Uterus (tissue), 4 donors: ENCODE results near the gene PMM2. TPM values are rescaled to one million over a fixed set of nuclear protein-coding genes. Genes with fewer than 3 reads are reported as not detected.

Experiments
- DNase-seq, 2 donors: peaks; one replicate each; pipeline ENCODE4 v3.0.0-alpha.2; 2019 to 2020
- H3K27ac ChIP-seq, 2 donors: fragments of 200-600 bp; sonication (generic); 1 replicate in 1 of 2; 2 replicates in 1 of 2; pipeline ENCODE4 v1.5.1; 2016 to 2018
- H3K27me3 ChIP-seq, 2 donors: fragments of 200-600 bp; sonication (generic); one replicate each; pipeline ENCODE4 v1.5.1; 2018 to 2019; ENCODE audit warnings: control low read depth in 1 of 2
- H3K36me3 ChIP-seq, 2 donors: fragments of 200-600 bp; sonication (generic); one replicate each; pipeline ENCODE4 v1.5.1; 2019; ENCODE audit warnings: control low read depth in 1 of 2
- H3K4me1 ChIP-seq, 2 donors: fragments of 200-600 bp; sonication (generic); one replicate each; pipeline ENCODE4 v1.5.1; 2018 to 2019; ENCODE audit warnings: control low read depth in 1 of 2
- H3K4me3 ChIP-seq, 2 donors: fragments of 200-600 bp; sonication (generic); 1 replicate in 1 of 2; 2 replicates in 1 of 2; pipeline ENCODE4 v1.5.1; 2018 to 2019; ENCODE audit warnings: mild to moderate bottlenecking in 1 of 2
- H3K9me3 ChIP-seq, 2 donors: fragments of 200-600 bp; sonication (generic); one replicate each; pipeline ENCODE4 v1.5.1; 2019; ENCODE audit warnings: control low read depth in 1 of 2
- POLR2A ChIP-seq, 2 donors: fragments of 450-650 bp; IDR thresholded peaks; one replicate each; pipeline ENCODE4 v1.6.1; 2016; ENCODE audit warnings: antibody characterized with exemption in 2 of 2, mild to moderate bottlenecking in 1 of 2, moderate library complexity in 1 of 2
- intact Hi-C: fragments of 100-400 bp; cut with DNase I; formaldehyde crosslinking; loops from one replicate; pipeline ENCODE4 v1.15.1; 2023; ENCODE audit warnings: low total_unique reads
- total RNA-seq, 4 donors: library from RNA; depleted of rRNA in 3 of 4; stranded (reverse); fragments of >200 nt in 3 of 4; gene quantifications; one replicate each; pipeline versions ENCODE4 v1.1.0 to v1.2.4, GENCODE V29; 2014 to 2023
- TF ChIP-seq, protein P1 (sequence below), 4 experiments: fragments of 200-600 bp in 2 of 4; fragments of 450-650 bp in 2 of 4; sonication (generic) in 2 of 4; IDR thresholded peaks; one replicate each; pipeline ENCODE4 v1.5.1; 2016 to 2019; ENCODE audit warnings: antibody characterized with exemption in 4 of 4, mild to moderate bottlenecking in 2 of 4, moderate library complexity in 1 of 4
- donor health status: DM: yes; HTN: yes; CAD: no.

PMM2 gene
- total RNA-seq, 4 donors from 2014 or later = 19.0 to 41.6 (median 27.5) TPM

DNA sequence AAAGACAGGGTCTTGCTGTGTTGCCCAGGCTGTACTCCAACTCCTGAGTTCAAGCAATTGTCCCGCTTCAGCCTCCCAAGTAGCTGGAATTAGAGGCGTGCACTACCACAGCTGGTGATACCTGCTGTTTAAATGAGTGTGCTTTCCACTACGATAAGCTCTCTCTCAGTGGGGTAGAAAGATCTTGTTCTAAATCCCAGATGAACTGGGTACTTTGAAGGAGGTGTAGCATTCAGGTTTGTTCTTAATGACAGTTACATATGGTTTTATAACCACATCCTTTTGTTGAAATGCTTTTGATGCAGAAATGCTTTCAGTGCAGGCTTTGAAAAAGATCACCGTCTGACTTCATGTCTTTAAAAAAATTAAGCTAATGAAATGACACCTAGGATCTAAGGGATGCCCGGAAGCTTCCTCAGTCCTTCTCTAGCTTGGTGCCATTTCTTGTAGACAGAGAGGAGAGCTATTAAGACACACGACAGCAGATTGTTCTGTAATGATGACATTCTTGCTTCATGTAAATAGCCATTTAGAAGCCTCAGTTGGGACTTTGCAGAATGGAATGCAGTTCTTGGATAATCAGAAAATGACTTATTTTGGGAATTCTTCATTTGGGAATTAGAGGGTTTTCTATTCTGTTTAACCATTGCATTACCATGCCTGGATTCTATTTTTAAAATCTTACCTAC lies 19.5 kb downstream of the PMM2 start:
- no peak for TF ChIP-seq POLR2A (IDR thresholded peaks at IDR 0.05)
- TF ChIP-seq, protein P1, sequence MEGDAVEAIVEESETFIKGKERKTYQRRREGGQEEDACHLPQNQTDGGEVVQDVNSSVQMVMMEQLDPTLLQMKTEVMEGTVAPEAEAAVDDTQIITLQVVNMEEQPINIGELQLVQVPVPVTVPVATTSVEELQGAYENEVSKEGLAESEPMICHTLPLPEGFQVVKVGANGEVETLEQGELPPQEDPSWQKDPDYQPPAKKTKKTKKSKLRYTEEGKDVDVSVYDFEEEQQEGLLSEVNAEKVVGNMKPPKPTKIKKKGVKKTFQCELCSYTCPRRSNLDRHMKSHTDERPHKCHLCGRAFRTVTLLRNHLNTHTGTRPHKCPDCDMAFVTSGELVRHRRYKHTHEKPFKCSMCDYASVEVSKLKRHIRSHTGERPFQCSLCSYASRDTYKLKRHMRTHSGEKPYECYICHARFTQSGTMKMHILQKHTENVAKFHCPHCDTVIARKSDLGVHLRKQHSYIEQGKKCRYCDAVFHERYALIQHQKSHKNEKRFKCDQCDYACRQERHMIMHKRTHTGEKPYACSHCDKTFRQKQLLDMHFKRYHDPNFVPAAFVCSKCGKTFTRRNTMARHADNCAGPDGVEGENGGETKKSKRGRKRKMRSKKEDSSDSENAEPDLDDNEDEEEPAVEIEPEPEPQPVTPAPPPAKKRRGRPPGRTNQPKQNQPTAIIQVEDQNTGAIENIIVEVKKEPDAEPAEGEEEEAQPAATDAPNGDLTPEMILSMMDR (IDR thresholded peaks at IDR 0.05) = no peak
- H3K27ac ChIP-seq = no peak overlapping the region
- H3K27me3 ChIP-seq = no peaks in the 10 kb centered on the region
- intact Hi-C loops = no loop called here
- H3K9me3 ChIP-seq = no peaks in the 10 kb centered on the region
- no peak for DNase-seq
- no peaks in the 10 kb centered on the region for H3K4me1 ChIP-seq
- H3K36me3 ChIP-seq = no peaks in the 10 kb centered on the region
- no peak overlapping the region for H3K4me3 ChIP-seq

GRCh38 chr16:8818504-8819270 lies 21.0 kb downstream of the PMM2 start:
- TF ChIP-seq POLR2A (IDR thresholded peaks at IDR 0.05) = no peak
- TF ChIP-seq, protein P1 (IDR thresholded peaks at IDR 0.05) = no peak
- H3K27me3 ChIP-seq = no peaks in the 10 kb centered on the region
- no peaks in the 10 kb centered on the region for H3K4me1 ChIP-seq
- intact Hi-C loops = no loop called here
- no peak overlapping the region for H3K4me3 ChIP-seq
- no peak for DNase-seq
- no peaks in the 10 kb centered on the region for H3K9me3 ChIP-seq
- H3K27ac ChIP-seq = no peak overlapping the region
- H3K36me3 ChIP-seq = no peaks in the 10 kb centered on the region

DNA sequence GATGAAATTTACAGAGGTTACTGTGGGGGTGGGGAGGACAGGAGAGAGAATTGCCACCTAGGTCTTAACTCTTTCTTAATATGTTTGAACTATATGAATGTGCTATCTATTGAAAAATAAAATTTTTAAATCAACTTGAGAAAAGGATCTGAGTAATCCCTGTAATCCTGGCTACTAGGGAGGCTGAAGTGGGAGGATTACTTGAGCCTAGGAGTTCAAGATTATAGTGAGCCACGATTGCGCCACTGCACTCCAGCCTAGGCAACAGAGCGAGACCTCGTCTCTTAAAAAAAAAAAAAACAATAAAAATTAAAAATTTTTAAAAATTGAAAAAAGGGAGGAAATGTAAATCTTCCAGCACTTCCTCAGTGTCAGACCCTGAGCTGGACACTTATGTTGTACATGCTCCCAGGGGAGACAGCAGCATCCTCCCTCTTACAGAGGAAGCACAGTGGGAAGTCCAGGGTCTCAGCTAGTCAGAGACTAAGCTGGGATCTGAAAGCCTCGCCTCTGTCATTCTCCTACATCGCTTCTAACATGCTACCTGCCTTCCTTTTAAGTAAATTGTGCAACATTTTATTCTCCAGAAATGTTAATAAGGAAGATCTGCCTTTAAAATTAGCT lies 21.9 kb downstream of the PMM2 start:
- H3K9me3 ChIP-seq = no peaks in the 10 kb centered on the region
- H3K36me3 ChIP-seq = no peaks in the 10 kb centered on the region
- H3K27ac ChIP-seq = no peak overlapping the region
- H3K4me3 ChIP-seq = no peak overlapping the region
- no peaks in the 10 kb centered on the region for H3K4me1 ChIP-seq
- intact Hi-C loops = no loop called here
- H3K27me3 ChIP-seq = no peaks in the 10 kb centered on the region
- TF ChIP-seq POLR2A (IDR thresholded peaks at IDR 0.05) = no peak
- TF ChIP-seq, protein P1 (IDR thresholded peaks at IDR 0.05) = no peak
- no peak for DNase-seq

DNA sequence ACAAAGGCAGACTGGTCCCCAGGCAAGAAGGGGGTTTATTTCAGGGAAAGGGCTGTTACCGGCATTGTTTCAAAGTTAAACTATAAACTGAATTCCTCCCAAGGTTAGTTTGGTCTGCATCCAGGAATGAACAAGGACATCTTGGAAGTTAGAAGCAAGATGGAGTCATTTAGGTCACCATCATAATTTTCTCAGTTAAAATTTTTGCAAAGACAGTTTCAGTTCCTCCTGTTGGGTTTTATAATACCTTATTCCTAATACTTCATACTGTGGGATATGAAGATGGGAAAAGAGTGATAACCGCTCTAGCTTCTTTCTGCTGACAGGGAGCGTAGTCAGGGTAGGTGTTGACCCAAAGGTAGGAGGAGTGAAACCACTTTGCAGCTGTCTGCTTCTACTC lies 24.8 kb downstream of the PMM2 start:
- Histone ChIP-seq H3K9me3 (no peaks in the 10 kb centered on the region), H3K4me3 (no peak overlapping the region), H3K4me1 (no peaks in the 10 kb centered on the region), H3K27ac (no peak overlapping the region), H3K36me3 (no peaks in the 10 kb centered on the region), H3K27me3 (no peaks in the 10 kb centered on the region)
- no peak for DNase-seq
- intact Hi-C loops = no loop called here
- no peak for TF ChIP-seq POLR2A (IDR thresholded peaks at IDR 0.05)
- TF ChIP-seq, protein P1 (IDR thresholded peaks at IDR 0.05) = no peak
